PC-3 (cell line): ENCODE measurements around the gene HERC2. TPM values are rescaled to one million over a fixed set of nuclear protein-coding genes. Genes with fewer than 3 reads are reported as not detected.

Source experiments
- ATAC-seq: fragments of 200-7000 bp; cut with Tn5 transposase; 2 replicates; pipeline ENCODE4 v1.9.1; 2020; ENCODE audit warnings: mild to moderate bottlenecking, moderate library complexity
- BruUV-seq: library from RNA; stranded (reverse); fragments of 400-500 nt; replicated peaks from 2 replicates; lab custom pipeline; 2021; lab: Mats Ljungman, UMichigan
- CTCF ChIA-PET: fragments of 300-600 bp; sonication (Branson Sonifier 250); formaldehyde crosslinking; loops from one replicate; lab custom pipeline; 2022; ENCODE audit warnings: antibody characterized with exemption; lab: Charles Lee
- POLR2A ChIA-PET: fragments of 300-600 bp; sonication (Branson Sonifier 250); formaldehyde crosslinking; loops from one replicate; lab custom pipeline; 2022; ENCODE audit warnings: antibody characterized with exemption; ENCODE audit not compliant: unreplicated experiment; lab: Charles Lee
- DNase-seq: peaks from one replicate; pipeline ENCODE4 v3.0.0-alpha.2; 2015
- H2AFZ ChIP-seq: fragments of 300-600 bp; sonication (generic); 2 replicates; pipeline ENCODE4 v1.6.0; 2016; ENCODE audit warnings: antibody characterized with exemption, low read length
- H3F3A ChIP-seq: fragments of 300-600 bp; sonication (generic); one replicate; pipeline ENCODE4 v1.6.0; 2017; ENCODE audit warnings: antibody characterized with exemption, low read length, control low read depth, mild to moderate bottlenecking; ENCODE audit not compliant: unreplicated experiment
- H3K27ac ChIP-seq: fragments of 300-600 bp; sonication (generic); 2 replicates; pipeline ENCODE4 v1.5.1; 2016; ENCODE audit warnings: mild to moderate bottlenecking, low read length
- H3K27me3 ChIP-seq: fragments of 300-600 bp; sonication (generic); 2 replicates; pipeline ENCODE4 v1.6.1; 2016; ENCODE audit warnings: low read length, mixed read lengths
- H3K36me3 ChIP-seq: fragments of 300-600 bp; sonication (generic); 2 replicates; pipeline ENCODE4 v1.6.1; 2016; ENCODE audit warnings: low read depth, mixed run types, low read length, mixed read lengths
- H3K4me1 ChIP-seq: fragments of 300-600 bp; sonication (generic); 2 replicates; pipeline ENCODE4 v1.5.1; 2016; ENCODE audit warnings: low read length; ENCODE audit not compliant: insufficient read depth
- H3K4me2 ChIP-seq: fragments of 300-600 bp; sonication (generic); 2 replicates; pipeline ENCODE4 v1.6.0; 2016; ENCODE audit warnings: low read length
- H3K4me3 ChIP-seq: fragments of 300-600 bp; sonication (generic); 2 replicates; pipeline ENCODE4 v1.5.1; 2016; ENCODE audit warnings: mild to moderate bottlenecking, low read length, mixed read lengths
- H3K79me2 ChIP-seq: fragments of 300-600 bp; sonication (generic); 2 replicates; pipeline ENCODE4 v1.6.1; 2017; ENCODE audit warnings: low read length, mixed read lengths
- H3K9ac ChIP-seq: fragments of 300-600 bp; sonication (generic); 2 replicates; pipeline ENCODE4 v1.6.0; 2016; ENCODE audit warnings: mild to moderate bottlenecking, low read length
- H3K9me2 ChIP-seq: fragments of 300-600 bp; sonication (generic); replicated peaks from 2 replicates; pipeline ENCODE4 v1.6.1; 2016; ENCODE audit warnings: mixed run types, low read length, mixed read lengths
- H3K9me3 ChIP-seq: fragments of 300-600 bp; sonication (generic); 2 replicates; pipeline ENCODE4 v1.6.1; 2016; ENCODE audit warnings: low read length, mixed read lengths
- H4K20me1 ChIP-seq: fragments of 300-600 bp; sonication (generic); 2 replicates; pipeline ENCODE4 v1.6.1; 2016; ENCODE audit warnings: low read length, mixed read lengths
- CTCF ChIP-seq: fragments of 300-600 bp; sonication (generic); conservative IDR thresholded peaks from 2 replicates; pipeline ENCODE4 v1.5.1; 2017; ENCODE audit warnings: antibody characterized with exemption, low read depth, mild to moderate bottlenecking, low read length
- EZH2 ChIP-seq: fragments of 300-600 bp; sonication (generic); IDR thresholded peaks from one replicate; pipeline ENCODE4 v1.6.1; 2017; ENCODE audit warnings: antibody characterized with exemption, mild to moderate bottlenecking, low read length; ENCODE audit not compliant: unreplicated experiment
- EZH2phosphoT487 ChIP-seq: fragments of 300-600 bp; sonication (generic); IDR thresholded peaks from 2 replicates; pipeline ENCODE4 v1.6.1; 2018; ENCODE audit warnings: mild to moderate bottlenecking, antibody characterized with exemption, low read length, borderline replicate concordance
- intact Hi-C: fragments of 100-400 bp; cut with micrococcal nuclease; formaldehyde crosslinking; loops from 2 replicates; pipeline ENCODE4 v1.9.0; 2023
- total RNA-seq: library from RNA; depleted of rRNA; stranded (reverse); fragments of >200 nt; gene quantifications from 2 replicates; pipeline ENCODE4 v1.2.3, GENCODE V29; 2014

The HERC2 gene
- total RNA-seq, 1 experiment from 2014 or later = 45.9 TPM

GRCh38 chr15:28271697-28272260 lies 50.2 kb downstream of the HERC2 start:
- Histone ChIP-seq H3K4me1 (no peaks in the 10 kb centered on the region), H3F3A (no peaks in the 10 kb centered on the region), H2AFZ (no peak overlapping the region), H4K20me1 (no peaks in the 10 kb centered on the region), H3K4me2 (no peak overlapping the region), H3K9me3 (no peaks in the 10 kb centered on the region), H3K79me2 (no peaks in the 10 kb centered on the region), H3K27ac (no peak overlapping the region), H3K9ac (no peak overlapping the region), H3K9me2 (no peaks in the 10 kb centered on the region), H3K36me3 (peaks cover 30% of the 10 kb centered on the region), H3K4me3 (no peak overlapping the region), H3K27me3 (no peaks in the 10 kb centered on the region)
- intact Hi-C loops = no loop called here
- ATAC-seq (no peak), DNase-seq (no peak)
- ChIA-PET POLR2A (no interaction called here), CTCF (no interaction called here)
- TF ChIP-seq CTCF (no peak), EZH2phosphoT487 (no peak), EZH2 (no peak)
- BruUV-seq = no TSS peak

- CTCF ChIA-PET = no interaction called here
- Histone ChIP-seq H3K9me3 (no peaks in the 10 kb centered on the region), H3K27ac (no peak overlapping the region), H4K20me1 (no peaks in the 10 kb centered on the region), H3K27me3 (no peaks in the 10 kb centered on the region), H3K36me3 (peaks cover 33% of the 10 kb centered on the region), H2AFZ (no peak overlapping the region), H3K4me3 (no peak overlapping the region), H3F3A (no peaks in the 10 kb centered on the region), H3K4me1 (no peaks in the 10 kb centered on the region), H3K79me2 (no peaks in the 10 kb centered on the region), H3K9me2 (no peaks in the 10 kb centered on the region), H3K4me2 (no peak overlapping the region), H3K9ac (no peak overlapping the region)
- DNase-seq = peak; percentile 11
- peak; percentile 53; the same call in 1 of the 2 replicates for ATAC-seq
- BruUV-seq = no TSS peak
- intact Hi-C loops = no loop called here
- TF ChIP-seq EZH2phosphoT487 (no peak), EZH2 (no peak), CTCF (no peak)
- POLR2A ChIA-PET = no interaction called here
Observed at GRCh38 chr15:28269097-28269496, 52.9 kb downstream of the HERC2 start.

- ATAC-seq (no peak), DNase-seq (no peak)
- Histone ChIP-seq H3K27ac (no peak overlapping the region), H3K36me3 (peaks cover 37% of the 10 kb centered on the region), H3K79me2 (no peaks in the 10 kb centered on the region), H4K20me1 (no peaks in the 10 kb centered on the region), H3K27me3 (no peaks in the 10 kb centered on the region), H3K9ac (no peak overlapping the region), H3K9me2 (no peaks in the 10 kb centered on the region), H3F3A (no peaks in the 10 kb centered on the region), H3K4me3 (no peak overlapping the region), H3K9me3 (no peaks in the 10 kb centered on the region), H2AFZ (no peak overlapping the region), H3K4me2 (no peak overlapping the region), H3K4me1 (no peaks in the 10 kb centered on the region)
- BruUV-seq = no TSS peak
- ChIA-PET CTCF (no interaction called here), POLR2A (no interaction called here)
- intact Hi-C loops = no loop called here
- TF ChIP-seq CTCF (no peak), EZH2phosphoT487 (no peak), EZH2 (no peak)
Observed at GRCh38 chr15:28267727-28268126, 54.3 kb downstream of the HERC2 start.
